ENCODE data around the gene GADD45G.

Gene GADD45G, protein sequence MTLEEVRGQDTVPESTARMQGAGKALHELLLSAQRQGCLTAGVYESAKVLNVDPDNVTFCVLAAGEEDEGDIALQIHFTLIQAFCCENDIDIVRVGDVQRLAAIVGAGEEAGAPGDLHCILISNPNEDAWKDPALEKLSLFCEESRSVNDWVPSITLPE

DNA sequence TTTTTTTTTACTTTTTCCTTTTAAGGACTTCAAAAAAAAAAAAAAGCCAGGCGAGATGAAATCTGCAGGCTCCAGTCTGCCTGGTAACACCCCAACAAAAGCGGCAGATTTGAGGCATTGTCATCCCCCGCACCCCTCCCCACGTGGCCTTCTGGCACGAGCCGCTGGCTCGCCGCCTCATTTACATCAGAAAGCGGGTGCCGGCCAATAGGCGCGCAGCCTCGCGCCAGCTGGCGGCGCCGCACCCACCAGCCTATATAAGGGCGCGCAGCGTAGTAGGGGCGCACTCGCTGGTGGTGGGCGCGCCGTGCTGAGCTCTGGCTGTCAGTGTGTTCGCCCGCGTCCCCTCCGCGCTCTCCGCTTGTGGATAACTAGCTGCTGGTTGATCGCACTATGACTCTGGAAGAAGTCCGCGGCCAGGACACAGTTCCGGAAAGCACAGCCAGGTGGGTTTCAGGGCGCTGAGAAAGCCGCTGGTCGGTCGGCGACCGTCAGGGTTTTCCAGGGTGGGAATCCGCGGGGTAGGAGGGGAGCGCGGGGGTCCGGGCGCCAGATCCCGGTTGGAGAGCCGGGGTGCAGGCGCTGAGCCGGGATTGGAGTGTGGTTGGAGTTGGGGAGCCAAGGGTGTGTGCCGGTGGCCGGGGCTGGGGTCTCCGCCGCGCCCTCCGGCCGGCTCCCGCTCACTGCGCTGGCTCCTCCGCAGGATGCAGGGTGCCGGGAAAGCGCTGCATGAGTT lies at the start of gene GADD45G:
TSS of gene GADD45G (plus strand) at position 284 of the 736 bp plus-strand sequence. CDS start at position 394, 110 bp downstream.
- Histone ChIP-seq H3K4me1 (ENCODE audit: control insufficient read depth in 1 of 2, insufficient read depth in 2 of 2, low read length in 2 of 2) (peaks cover 24 to 39% of the 10 kb centered on the region in 2 donors), H3K27ac (ENCODE audit: low read depth, low read length) (peak within 1 kb of the TSS; percentile 82), H3K4me3 (ENCODE audit: low read depth in 1 of 2, low read length in 2 of 2) (peak within 1 kb of the TSS; percentile 83 to 88), H3K9ac (ENCODE audit: low read depth in 1 of 2, low read length in 2 of 2) (peak within 1 kb of the TSS; percentile 78 to 81), H3K36me3 (ENCODE audit: control insufficient read depth in 1 of 2, insufficient read depth in 2 of 2, low read length in 2 of 2) (no peaks in the 10 kb centered on the region), H3K9me3 (ENCODE audit: control insufficient read depth in 1 of 2, low read length in 2 of 2) (no peaks in the 10 kb centered on the region), H3K27me3 (ENCODE audit: control insufficient read depth in 1 of 2, insufficient read depth in 2 of 2, low read length in 2 of 2) (no peaks in the 10 kb centered on the region)

DNA sequence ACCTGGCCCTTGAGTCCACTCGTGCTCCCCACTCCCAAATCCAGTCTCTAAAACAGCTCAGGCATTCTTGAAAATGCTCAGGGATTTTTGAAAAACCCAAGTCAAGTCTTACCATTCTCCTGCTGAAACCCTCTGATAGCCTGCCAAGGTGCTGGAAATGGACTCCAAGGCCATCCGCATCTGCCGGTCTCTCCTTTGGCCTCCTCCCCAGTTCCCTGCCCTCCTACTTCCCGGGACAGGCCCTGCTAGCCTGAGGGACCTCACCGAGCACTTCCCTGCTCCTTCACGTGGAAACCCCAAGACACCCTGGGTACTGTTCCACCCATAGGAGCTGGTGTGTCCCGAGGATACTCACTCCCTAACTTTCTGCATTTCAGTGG lies 49.8 kb upstream of the GADD45G start:
- Histone ChIP-seq H3K27me3 (ENCODE audit: control insufficient read depth in 1 of 2, insufficient read depth in 2 of 2, low read length in 2 of 2) (no peaks in the 10 kb centered on the region), H3K9ac (ENCODE audit: low read depth in 1 of 2, low read length in 2 of 2) (no peak overlapping the region), H3K27ac (ENCODE audit: low read depth, low read length) (no peak overlapping the region), H3K36me3 (ENCODE audit: control insufficient read depth in 1 of 2, insufficient read depth in 2 of 2, low read length in 2 of 2) (no peaks in the 10 kb centered on the region), H3K4me3 (ENCODE audit: low read depth in 1 of 2, low read length in 2 of 2) (no peak overlapping the region), H3K4me1 (ENCODE audit: control insufficient read depth in 1 of 2, insufficient read depth in 2 of 2, low read length in 2 of 2) (peaks cover 12 to 14% of the 10 kb centered on the region in 2 donors), H3K9me3 (ENCODE audit: control insufficient read depth in 1 of 2, low read length in 2 of 2) (no peaks in the 10 kb centered on the region)

DNA sequence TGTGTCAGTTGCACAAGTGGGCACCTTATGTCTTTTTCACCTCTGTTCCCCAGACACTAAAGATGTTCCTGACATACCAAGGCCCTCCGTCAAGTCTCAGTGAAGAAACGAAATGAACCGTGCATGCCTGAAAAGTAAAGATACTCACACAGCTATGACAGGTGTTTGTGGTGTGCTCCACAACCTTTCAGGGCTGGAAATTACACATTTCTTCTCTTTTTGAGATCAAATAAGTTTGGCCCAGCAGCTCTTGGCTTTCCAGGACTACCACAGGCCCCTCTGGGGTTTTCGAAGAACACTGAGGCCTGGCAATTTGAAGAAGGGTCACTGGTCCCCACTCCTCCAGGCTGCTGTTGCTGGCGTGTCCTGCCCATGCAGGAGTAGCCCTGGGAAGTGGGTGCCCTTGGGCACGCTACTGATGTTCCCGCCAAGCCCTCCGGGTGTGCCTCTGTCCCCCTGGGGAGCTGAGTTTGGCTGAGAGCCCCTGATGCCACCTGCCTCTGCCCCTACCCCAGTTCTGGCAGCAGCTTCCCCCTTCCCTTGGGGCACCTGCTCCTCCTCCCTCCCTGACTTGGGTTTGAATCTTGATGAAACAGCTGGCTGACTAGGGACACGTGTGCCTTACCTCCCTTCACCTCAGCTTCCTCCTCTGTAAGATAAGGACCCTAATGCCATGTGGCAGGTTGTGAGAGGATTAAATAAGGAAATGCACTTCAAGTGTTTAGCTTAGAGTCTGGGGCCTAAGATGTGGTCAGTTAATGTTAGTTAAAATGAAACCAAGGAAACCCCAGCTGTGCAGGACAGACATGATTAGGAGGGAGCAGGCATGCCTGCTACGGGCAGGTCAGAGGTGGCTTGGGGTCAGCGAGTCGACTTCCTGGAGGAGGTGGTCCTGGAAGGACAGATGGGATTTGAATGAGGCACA lies 49.1 kb upstream of the GADD45G start:
- Histone ChIP-seq H3K27ac (ENCODE audit: low read depth, low read length) (peak overlapping the region; percentile 55), H3K36me3 (ENCODE audit: control insufficient read depth in 1 of 2, insufficient read depth in 2 of 2, low read length in 2 of 2) (no peaks in the 10 kb centered on the region), H3K4me1 (ENCODE audit: control insufficient read depth in 1 of 2, insufficient read depth in 2 of 2, low read length in 2 of 2) (peaks cover 12 to 14% of the 10 kb centered on the region in 2 donors), H3K27me3 (ENCODE audit: control insufficient read depth in 1 of 2, insufficient read depth in 2 of 2, low read length in 2 of 2) (no peaks in the 10 kb centered on the region), H3K9me3 (ENCODE audit: control insufficient read depth in 1 of 2, low read length in 2 of 2) (no peaks in the 10 kb centered on the region), H3K9ac (ENCODE audit: low read depth in 1 of 2, low read length in 2 of 2) (peak overlapping the region; percentile 28 to 37), H3K4me3 (ENCODE audit: low read depth in 1 of 2, low read length in 2 of 2) (peak overlapping the region; percentile 37 to 61)

DNA sequence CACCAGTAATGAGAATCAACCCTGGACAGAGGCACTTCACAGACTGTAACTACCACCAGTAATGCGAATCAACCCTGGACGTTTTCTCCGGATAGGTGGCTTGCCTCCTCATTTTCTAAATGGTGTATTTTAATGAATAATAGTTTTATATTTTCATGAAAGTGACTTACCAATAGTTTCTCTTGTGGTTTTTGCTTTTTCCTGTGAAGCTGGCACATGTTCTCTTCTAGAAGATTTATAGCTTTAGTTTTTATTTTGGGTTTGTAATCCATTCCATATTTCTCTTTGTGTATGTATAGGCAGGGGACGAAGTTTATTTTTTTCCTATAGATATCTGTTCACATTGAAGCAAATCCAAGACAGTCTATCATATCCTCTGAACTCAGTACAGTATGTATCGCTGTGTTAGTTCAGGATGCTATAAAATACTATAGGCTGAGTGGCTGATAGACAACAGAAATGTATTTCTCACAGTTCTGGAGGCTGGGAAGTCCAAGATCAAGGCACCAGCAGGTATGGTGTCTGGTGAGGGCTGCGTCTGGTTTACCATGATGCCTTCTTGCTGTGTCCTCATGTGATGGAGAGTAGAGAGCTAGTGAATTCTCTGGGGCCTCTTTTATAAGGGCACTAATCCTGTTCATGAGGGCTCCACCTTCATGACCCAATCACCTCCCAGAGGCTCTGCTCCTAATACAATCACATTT lies 46.5 kb upstream of the GADD45G start:
- Histone ChIP-seq H3K9ac (ENCODE audit: low read depth in 1 of 2, low read length in 2 of 2) (no peak overlapping the region), H3K27me3 (ENCODE audit: control insufficient read depth in 1 of 2, insufficient read depth in 2 of 2, low read length in 2 of 2) (no peaks in the 10 kb centered on the region), H3K9me3 (ENCODE audit: control insufficient read depth in 1 of 2, low read length in 2 of 2) (no peaks in the 10 kb centered on the region), H3K4me3 (ENCODE audit: low read depth in 1 of 2, low read length in 2 of 2) (no peak overlapping the region), H3K4me1 (ENCODE audit: control insufficient read depth in 1 of 2, insufficient read depth in 2 of 2, low read length in 2 of 2) (peaks cover 12 to 14% of the 10 kb centered on the region in 2 donors), H3K27ac (ENCODE audit: low read depth, low read length) (no peak overlapping the region), H3K36me3 (ENCODE audit: control insufficient read depth in 1 of 2, insufficient read depth in 2 of 2, low read length in 2 of 2) (no peaks in the 10 kb centered on the region)

DNA sequence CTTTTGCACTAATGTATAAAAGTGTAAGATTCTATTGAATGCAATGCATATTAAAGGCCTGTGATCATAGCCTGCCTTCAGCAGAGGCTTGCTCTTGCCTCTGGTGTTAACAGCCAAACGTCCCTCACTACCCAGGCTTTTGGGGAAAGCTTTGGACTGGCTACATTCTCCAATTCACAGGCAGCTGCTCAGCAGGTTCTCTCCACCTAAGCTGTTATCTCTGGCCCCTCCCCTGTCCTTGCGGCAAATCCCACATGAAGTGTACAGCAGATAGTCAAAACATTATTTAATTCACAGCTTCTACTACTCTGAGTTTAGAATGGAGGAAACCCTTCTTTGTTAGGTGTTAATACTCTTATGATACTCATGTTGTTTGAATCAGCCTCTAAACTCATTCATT lies 45.9 kb upstream of the GADD45G start:
- Histone ChIP-seq H3K4me3 (ENCODE audit: low read depth in 1 of 2, low read length in 2 of 2) (no peak overlapping the region), H3K9ac (ENCODE audit: low read depth in 1 of 2, low read length in 2 of 2) (no peak overlapping the region), H3K27ac (ENCODE audit: low read depth, low read length) (no peak overlapping the region), H3K36me3 (ENCODE audit: control insufficient read depth in 1 of 2, insufficient read depth in 2 of 2, low read length in 2 of 2) (no peaks in the 10 kb centered on the region), H3K9me3 (ENCODE audit: control insufficient read depth in 1 of 2, low read length in 2 of 2) (no peaks in the 10 kb centered on the region), H3K4me1 (ENCODE audit: control insufficient read depth in 1 of 2, insufficient read depth in 2 of 2, low read length in 2 of 2) (peaks cover 12 to 14% of the 10 kb centered on the region in 2 donors), H3K27me3 (ENCODE audit: control insufficient read depth in 1 of 2, insufficient read depth in 2 of 2, low read length in 2 of 2) (no peaks in the 10 kb centered on the region)

DNA sequence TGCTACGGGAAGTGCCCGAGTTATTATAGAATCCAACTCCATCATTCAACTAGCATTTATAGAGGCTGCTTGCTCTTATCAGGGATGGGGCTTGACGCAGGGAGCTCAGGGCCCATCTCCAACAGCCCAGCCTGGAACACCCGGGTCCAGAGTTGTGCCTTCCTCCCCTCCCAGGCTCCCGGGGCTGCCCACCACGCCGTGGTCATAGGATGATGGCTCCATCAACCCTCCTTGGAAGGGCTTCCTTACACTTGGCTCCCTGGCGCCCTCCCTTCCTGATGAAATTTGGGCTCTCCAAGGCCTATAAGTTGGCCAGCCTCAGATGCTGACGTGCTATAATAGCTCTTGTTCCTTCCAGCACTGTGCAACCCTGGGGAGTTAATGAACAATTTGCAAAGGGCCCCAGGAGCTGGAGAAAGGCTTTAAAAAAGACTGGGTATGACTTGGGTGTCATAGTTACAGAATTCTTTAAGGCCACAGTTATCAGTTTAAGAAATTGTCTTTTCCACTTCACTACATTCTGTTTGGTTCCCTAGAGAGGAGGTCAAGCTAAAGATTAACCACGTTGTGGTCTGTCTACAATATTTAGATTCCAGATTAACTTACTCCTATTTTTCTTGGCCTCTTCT lies 42.5 kb upstream of the GADD45G start:
- Histone ChIP-seq H3K27me3 (ENCODE audit: control insufficient read depth in 1 of 2, insufficient read depth in 2 of 2, low read length in 2 of 2) (no peaks in the 10 kb centered on the region), H3K27ac (ENCODE audit: low read depth, low read length) (no peak overlapping the region), H3K4me3 (ENCODE audit: low read depth in 1 of 2, low read length in 2 of 2) (no peak overlapping the region), H3K4me1 (ENCODE audit: control insufficient read depth in 1 of 2, insufficient read depth in 2 of 2, low read length in 2 of 2) (no peaks in the 10 kb centered on the region), H3K9me3 (ENCODE audit: control insufficient read depth in 1 of 2, low read length in 2 of 2) (no peaks in the 10 kb centered on the region), H3K36me3 (ENCODE audit: control insufficient read depth in 1 of 2, insufficient read depth in 2 of 2, low read length in 2 of 2) (no peaks in the 10 kb centered on the region), H3K9ac (ENCODE audit: low read depth in 1 of 2, low read length in 2 of 2) (no peak overlapping the region)

DNA sequence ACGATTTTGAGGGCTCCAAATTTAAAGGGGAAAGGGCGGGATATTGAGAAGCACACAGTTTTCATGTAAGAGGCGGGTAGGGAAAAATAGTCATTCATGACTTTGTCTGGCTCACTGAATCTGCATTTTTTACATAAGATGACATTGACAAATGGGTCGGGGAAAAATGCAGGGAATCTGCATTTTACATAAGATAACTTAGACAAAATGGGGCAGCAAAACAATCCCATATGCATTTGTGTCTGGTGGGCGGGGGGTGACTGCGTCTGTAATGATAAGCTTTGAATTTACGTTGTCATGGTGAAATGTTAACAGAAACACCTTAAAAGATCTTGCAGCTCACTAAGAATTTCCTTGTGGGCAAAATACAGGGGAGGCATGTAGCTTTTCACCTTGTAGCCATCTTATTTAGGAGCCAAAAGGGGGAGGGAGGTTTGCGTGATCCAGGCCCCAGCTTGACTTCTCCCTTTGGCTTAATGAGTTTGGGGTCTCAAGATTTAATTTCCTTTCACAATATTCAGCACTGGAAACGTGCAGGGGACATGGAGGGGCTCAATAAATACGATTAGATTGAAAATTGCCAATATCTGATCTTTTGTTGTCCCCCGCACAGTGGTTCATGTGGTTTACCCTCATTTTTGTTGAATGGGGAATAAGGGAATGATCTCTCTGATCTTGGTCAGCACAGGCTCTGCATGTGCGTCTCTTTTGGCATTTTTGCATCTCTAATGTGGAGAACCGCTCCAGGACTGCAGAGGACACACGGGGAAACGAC lies 41.1 kb upstream of the GADD45G start:
- Histone ChIP-seq H3K36me3 (ENCODE audit: control insufficient read depth in 1 of 2, insufficient read depth in 2 of 2, low read length in 2 of 2) (no peaks in the 10 kb centered on the region), H3K4me1 (ENCODE audit: control insufficient read depth in 1 of 2, insufficient read depth in 2 of 2, low read length in 2 of 2) (no peaks in the 10 kb centered on the region), H3K4me3 (ENCODE audit: low read depth in 1 of 2, low read length in 2 of 2) (no peak overlapping the region), H3K9me3 (ENCODE audit: control insufficient read depth in 1 of 2, low read length in 2 of 2) (no peaks in the 10 kb centered on the region), H3K9ac (ENCODE audit: low read depth in 1 of 2, low read length in 2 of 2) (no peak overlapping the region), H3K27me3 (ENCODE audit: control insufficient read depth in 1 of 2, insufficient read depth in 2 of 2, low read length in 2 of 2) (no peaks in the 10 kb centered on the region), H3K27ac (ENCODE audit: low read depth, low read length) (no peak overlapping the region)

DNA sequence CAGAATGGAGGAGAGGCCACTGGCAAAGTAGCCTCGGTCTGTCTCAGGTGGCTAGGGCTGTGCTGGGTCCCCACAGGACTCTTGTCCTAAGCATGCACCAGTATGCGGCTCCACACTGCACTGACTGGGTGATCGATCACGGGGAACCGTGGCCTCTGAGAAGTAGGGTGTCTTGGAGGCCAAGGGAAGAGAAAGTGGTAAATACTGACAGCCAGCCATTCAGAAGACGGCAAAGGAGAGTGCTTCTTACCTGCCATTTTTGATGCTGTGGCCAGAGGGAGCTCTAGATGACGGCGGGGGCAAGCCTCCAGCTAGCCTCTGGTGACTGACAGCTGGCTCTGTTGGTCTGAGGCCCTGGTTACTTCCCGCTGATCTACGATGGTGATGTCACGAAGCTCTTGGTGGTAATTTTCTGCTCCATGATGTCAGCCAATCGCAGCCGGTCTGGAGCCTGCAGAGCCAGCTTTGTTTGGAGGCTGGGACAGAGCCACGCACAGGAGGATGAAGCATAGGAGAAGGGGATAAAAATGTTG lies 40.4 kb upstream of the GADD45G start:
- H3K27ac ChIP-seq (ENCODE audit: low read depth, low read length) = no peak overlapping the region
- H3K9me3 ChIP-seq (ENCODE audit: control insufficient read depth in 1 of 2, low read length in 2 of 2) = no peaks in the 10 kb centered on the region
- H3K9ac ChIP-seq (ENCODE audit: low read depth in 1 of 2, low read length in 2 of 2) = no peak overlapping the region
- no peak overlapping the region for H3K4me3 ChIP-seq (ENCODE audit: low read depth in 1 of 2, low read length in 2 of 2)
- H3K4me1 ChIP-seq (ENCODE audit: control insufficient read depth in 1 of 2, insufficient read depth in 2 of 2, low read length in 2 of 2) = no peaks in the 10 kb centered on the region
- H3K27me3 ChIP-seq (ENCODE audit: control insufficient read depth in 1 of 2, insufficient read depth in 2 of 2, low read length in 2 of 2) = no peaks in the 10 kb centered on the region
- H3K36me3 ChIP-seq (ENCODE audit: control insufficient read depth in 1 of 2, insufficient read depth in 2 of 2, low read length in 2 of 2) = no peaks in the 10 kb centered on the region

DNA sequence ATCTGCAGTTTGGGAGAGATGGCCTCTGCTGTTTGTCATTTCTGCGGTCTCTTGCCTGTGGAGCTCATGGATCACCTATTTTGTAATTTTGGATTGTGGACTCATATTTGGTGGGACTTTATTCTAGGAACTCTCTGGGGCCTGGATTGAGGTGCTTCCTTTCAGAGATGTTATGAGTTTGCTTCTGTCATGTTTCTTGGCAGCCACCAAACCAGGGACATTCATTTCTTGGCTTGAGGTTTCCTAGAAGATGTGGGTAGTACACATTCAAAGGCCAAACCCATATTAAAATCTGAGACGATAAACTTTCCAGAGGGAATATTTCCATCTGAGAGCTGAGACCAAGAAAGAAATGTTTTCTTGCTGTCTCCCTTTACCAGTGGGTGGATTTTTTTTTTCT lies 37.2 kb upstream of the GADD45G start:
- no peaks in the 10 kb centered on the region for H3K36me3 ChIP-seq (ENCODE audit: control insufficient read depth in 1 of 2, insufficient read depth in 2 of 2, low read length in 2 of 2)
- H3K9me3 ChIP-seq (ENCODE audit: control insufficient read depth in 1 of 2, low read length in 2 of 2) = no peaks in the 10 kb centered on the region
- H3K4me3 ChIP-seq (ENCODE audit: low read depth in 1 of 2, low read length in 2 of 2) = no peak overlapping the region

More for the DNA sequence above, 37.2 kb upstream of the GADD45G start:
- Histone ChIP-seq H3K9ac (ENCODE audit: low read depth in 1 of 2, low read length in 2 of 2) (no peak overlapping the region), H3K4me1 (ENCODE audit: control insufficient read depth in 1 of 2, insufficient read depth in 2 of 2, low read length in 2 of 2) (no peaks in the 10 kb centered on the region), H3K27me3 (ENCODE audit: control insufficient read depth in 1 of 2, insufficient read depth in 2 of 2, low read length in 2 of 2) (peaks cover 0 to 3% of the 10 kb centered on the region in 2 donors), H3K27ac (ENCODE audit: low read depth, low read length) (no peak overlapping the region)

Data from duodenal mucosa (tissue), 2 donors.